Panc1 (cell line): ENCODE measurements around the gene MIF4GD. TPM values are rescaled to one million over a fixed set of nuclear protein-coding genes. Genes with fewer than 3 reads are reported as not detected.

ENCODE experiments used
- ATAC-seq: fragments of 200-7000 bp; cut with Tn5 transposase; 2 replicates; pipeline ENCODE4 v1.9.1; 2020; ENCODE audit warnings: mild to moderate bottlenecking, moderate library complexity
- BruUV-seq: library from RNA; stranded (reverse); fragments of 400-500 nt; replicated peaks from 2 replicates; lab custom pipeline; 2021; lab: Mats Ljungman, UMichigan
- CTCF ChIA-PET: fragments of 300-600 bp; sonication (Branson Sonifier 250); formaldehyde crosslinking; loops from one replicate; lab custom pipeline; 2022; ENCODE audit warnings: antibody characterized with exemption; lab: Charles Lee
- POLR2A ChIA-PET: fragments of 300-600 bp; sonication (Branson Sonifier 250); formaldehyde crosslinking; loops from one replicate; lab custom pipeline; 2022; ENCODE audit warnings: antibody characterized with exemption; lab: Charles Lee
- DNase-seq: peaks from one replicate; pipeline ENCODE4 v3.0.0-alpha.2; 2010; ENCODE audit warnings: low read depth, low spot score
- H3K27ac ChIP-seq: 2 replicates; pipeline ENCODE4 v1.5.1; 2011; ENCODE audit warnings: mild to moderate bottlenecking, low read length, inconsistent platforms
- H3K27me3 ChIP-seq: fragments of 200-500 bp; sonication (Bioruptor generic); 2 replicates; pipeline ENCODE4 v1.6.0; 2014; ENCODE audit warnings: low read length, inconsistent platforms; ENCODE audit not compliant: control insufficient read depth, insufficient read depth
- H3K36me3 ChIP-seq: fragments of 200-500 bp; sonication (Bioruptor generic); 2 replicates; pipeline ENCODE4 v1.5.1; 2014; ENCODE audit warnings: inconsistent platforms, mild to moderate bottlenecking, low read length, moderate library complexity; ENCODE audit not compliant: control insufficient read depth, insufficient read depth
- H3K4me1 ChIP-seq: 2 replicates; pipeline ENCODE4 v1.5.1; 2011; ENCODE audit warnings: inconsistent platforms, mild to moderate bottlenecking, low read length, moderate library complexity; ENCODE audit not compliant: control insufficient read depth, insufficient read depth
- H3K4me3 ChIP-seq, 2 experiments: 2 replicates each; pipeline ENCODE4 v1.5.1; 2011 to 2012; ENCODE audit warnings: low read depth in 2 of 2, low read length in 2 of 2, mild to moderate bottlenecking in 2 of 2, inconsistent platforms in 1 of 2, moderate library complexity in 1 of 2
- H3K9me3 ChIP-seq: fragments of 200-500 bp; sonication (Bioruptor generic); 2 replicates; pipeline ENCODE4 v1.5.1; 2014; ENCODE audit warnings: low read depth, mild to moderate bottlenecking, inconsistent platforms, low read length, moderate library complexity; ENCODE audit not compliant: control insufficient read depth, insufficient read depth
- CTCF ChIP-seq: fragments of 450-650 bp; IDR thresholded peaks from 2 replicates; pipeline ENCODE4 v1.5.1; 2017; ENCODE audit warnings: mild to moderate bottlenecking
- POLR2AphosphoS5 ChIP-seq: IDR thresholded peaks from 2 replicates; pipeline ENCODE4 v1.6.1; 2012; ENCODE audit warnings: mild to moderate bottlenecking, low read depth, low read length, moderate library complexity
- REST ChIP-seq, 2 experiments: IDR thresholded peaks; 2 replicates each; pipeline ENCODE4 v1.6.1; 2011 to 2012; ENCODE audit warnings: low read depth in 2 of 2, control low read depth in 1 of 2, low read length in 1 of 2, mild to moderate bottlenecking in 1 of 2, moderate library complexity in 1 of 2; ENCODE audit not compliant: insufficient read depth in 1 of 2
- SIN3A ChIP-seq: IDR thresholded peaks from 2 replicates; pipeline ENCODE4 v1.6.1; 2012; ENCODE audit warnings: low read depth, mild to moderate bottlenecking, low read length, moderate library complexity, borderline replicate concordance; ENCODE audit not compliant: insufficient read depth
- TCF7L2 ChIP-seq: IDR thresholded peaks from 2 replicates; pipeline ENCODE4 v1.6.1; 2011; ENCODE audit warnings: mild to moderate bottlenecking, low read depth, low read length, inconsistent platforms
- in situ Hi-C: cut with HindIII; loops from 2 replicates; pipeline ENCODE4 v1.10.0; 2016; ENCODE audit warnings: low sequenced_read_pairs, low pct_unique_long_range_greater_than_20kb
- intact Hi-C: fragments of 100-400 bp; cut with micrococcal nuclease; formaldehyde crosslinking; loops from one replicate; pipeline ENCODE4 v1.10.0; 2022; ENCODE audit not compliant: unreplicated experiment
- total RNA-seq: library from RNA; stranded (reverse); gene quantifications from one replicate; pipeline ENCODE4 v1.2.1, GENCODE V29; 2021; ENCODE audit not compliant: unreplicated experiment

Gene MIF4GD
- total RNA-seq, 1 experiment from 2014 or later = 34.4 TPM

DNA sequence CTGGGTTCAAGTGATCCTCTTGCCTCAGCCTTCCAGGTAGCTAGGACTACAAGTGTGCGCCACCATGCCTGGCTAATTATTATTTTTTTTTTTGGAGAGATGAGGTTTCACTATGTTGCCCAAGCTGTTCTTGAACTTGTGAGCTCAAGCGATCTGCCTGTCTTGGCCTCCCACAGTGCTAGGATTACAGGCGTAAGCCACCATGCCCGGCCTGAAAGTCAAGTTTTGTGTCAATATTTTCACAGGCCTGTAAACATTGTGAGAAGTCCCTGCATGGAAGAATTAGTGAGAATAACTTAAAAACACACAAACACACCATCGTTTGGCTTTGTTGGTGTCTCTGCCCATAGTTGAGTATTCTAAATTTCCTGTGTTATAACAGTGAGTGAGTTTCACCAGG is 43.3 kb downstream of the MIF4GD start:
- ATAC-seq (no peak), DNase-seq (no peak)
- in situ Hi-C loops (no loop called here), intact Hi-C loops (no loop called here)
- H3K36me3 ChIP-seq = peaks cover 22% of the 10 kb centered on the region
- H3K27me3 ChIP-seq = no peaks in the 10 kb centered on the region
- no peaks in the 10 kb centered on the region for H3K4me1 ChIP-seq
- no peak for TF ChIP-seq SIN3A
- no peak for TF ChIP-seq CTCF
- no peak for TF ChIP-seq TCF7L2
- TF ChIP-seq POLR2AphosphoS5 = no peak
- TF ChIP-seq REST (IDR thresholded peaks at IDR 0.05; ENCODE audit: insufficient read depth in 1 of 2, low read depth in 2 of 2, low read length in 1 of 2) = no peak
- POLR2A ChIA-PET = no interaction called here
- H3K9me3 ChIP-seq = no peaks in the 10 kb centered on the region
- no TSS peak for BruUV-seq
- H3K27ac ChIP-seq = no peak overlapping the region
- no peak overlapping the region for H3K4me3 ChIP-seq
- CTCF ChIA-PET = no interaction called here

DNA sequence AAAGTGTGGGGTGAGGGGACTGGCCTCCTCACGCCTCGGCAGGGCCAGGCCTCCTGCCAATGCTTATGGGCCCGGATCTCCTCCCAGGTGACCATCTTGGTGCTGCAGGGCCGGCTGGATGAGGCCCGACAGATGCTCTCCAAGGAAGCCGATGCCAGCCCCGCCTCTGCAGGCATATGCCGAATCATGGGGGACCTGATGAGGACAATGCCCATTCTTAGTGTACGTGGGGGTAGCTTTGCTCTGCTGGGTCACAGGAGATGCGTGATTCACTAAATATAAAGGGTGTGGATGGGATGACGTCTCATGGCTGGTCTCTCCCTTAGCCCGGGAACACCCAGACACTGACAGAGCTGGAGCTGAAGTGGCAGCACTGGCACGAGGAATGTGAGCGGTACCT is 46.0 kb downstream of the MIF4GD start:
- ATAC-seq (no peak), DNase-seq (no peak)
- Histone ChIP-seq H3K9me3 (no peaks in the 10 kb centered on the region), H3K27ac (no peak overlapping the region), H3K4me1 (no peaks in the 10 kb centered on the region), H3K36me3 (peaks cover 16% of the 10 kb centered on the region; the same call in 1 of the 2 replicates), H3K27me3 (no peaks in the 10 kb centered on the region), H3K4me3 (no peak overlapping the region)
- TF ChIP-seq TCF7L2 (no peak), POLR2AphosphoS5 (no peak), CTCF (no peak), REST (IDR thresholded peaks at IDR 0.05; ENCODE audit: insufficient read depth in 1 of 2, low read depth in 2 of 2, low read length in 1 of 2) (no peak), SIN3A (no peak)
- POLR2A ChIA-PET = no interaction called here
- BruUV-seq = TSS peak; percentile 28
- intact Hi-C loops = no loop called here
- CTCF ChIA-PET = no interaction called here
- in situ Hi-C loops = no loop called here
